Heart left ventricle (tissue), 16 donors: ENCODE results near the gene NKD1. TPM values are rescaled to one million over a fixed set of nuclear protein-coding genes. Genes with fewer than 3 reads are reported as not detected.
A peak's percentile ranks its signal among the peaks of the same experiment; 100 is the strongest.

ENCODE experiments used
- ATAC-seq, 4 donors: fragments of 200-7000 bp; cut with Tn5 transposase; one replicate each; pipeline ENCODE4 v1.9.1; 2020 to 2022; ENCODE audit warnings: moderate library complexity in 4 of 4, mild to moderate bottlenecking in 3 of 4, moderate number of reproducible peaks in 1 of 4
- DNase-seq, 5 donors: peaks; one replicate each; pipeline ENCODE4 v3.0.0-alpha.2; 2020
- H3K27ac ChIP-seq, 12 donors: fragments of 200-600 bp; sonication (generic) in 4 of 12; one replicate each; pipeline versions ENCODE4 v1.5.0 to v1.8.0; 2016 to 2022; ENCODE audit warnings: mild to moderate bottlenecking in 2 of 12
- H3K27me3 ChIP-seq, 9 donors: fragments of 200-600 bp; sonication (generic) in 2 of 9; one replicate each; pipeline versions ENCODE4 v1.5.1 to v1.8.0; 2016 to 2022; ENCODE audit warnings: mild to moderate bottlenecking in 3 of 9
- H3K36me3 ChIP-seq, 9 donors: fragments of 200-600 bp; sonication (generic) in 2 of 9; one replicate each; pipeline versions ENCODE4 v1.5.0 to v1.8.0; 2018 to 2022; ENCODE audit warnings: mild to moderate bottlenecking in 2 of 9
- H3K4me1 ChIP-seq, 12 donors: fragments of 200-600 bp; sonication (generic) in 4 of 12; one replicate each; pipeline versions ENCODE4 v1.5.0 to v1.8.0; 2016 to 2022; ENCODE audit warnings: mild to moderate bottlenecking in 3 of 12
- H3K4me3 ChIP-seq, 12 donors: fragments of 200-600 bp; sonication (generic) in 4 of 12; one replicate each; pipeline versions ENCODE4 v1.5.0 to v1.8.0; 2017 to 2022; ENCODE audit warnings: mild to moderate bottlenecking in 9 of 12, moderate library complexity in 4 of 12
- H3K9me3 ChIP-seq, 12 donors: fragments of 200-600 bp; sonication (generic) in 4 of 12; one replicate each; pipeline versions ENCODE4 v1.5.0 to v1.8.0; 2016 to 2022; ENCODE audit warnings: mild to moderate bottlenecking in 1 of 12
- POLR2A ChIP-seq, 2 donors: fragments of 450-650 bp; IDR thresholded peaks; one replicate each; pipeline ENCODE4 v1.6.1; 2017; ENCODE audit warnings: antibody characterized with exemption in 2 of 2, mild to moderate bottlenecking in 2 of 2, moderate library complexity in 2 of 2
- WGBS, 4 donors: extraction: QIAGEN DNeasy Blood & Tissue Kit in 2 of 4; methylation state at CpG; one replicate each; pipeline versions ENCODE4 v1.1.5 to v1.1.7; 2013 to 2018; 5-methylcytosine and 5-hydroxymethylcytosine counted together
- intact Hi-C, 10 donors: fragments of 100-400 bp; cut with DNase I; formaldehyde crosslinking; loops; one replicate each; pipeline versions ENCODE4 v1.11.1 to v1.14.2; 2022
- polyA plus RNA-seq, 2 donors: library from polyadenylated mRNA; stranded (reverse); fragments of 200-250 nt; gene quantifications; one replicate each; pipeline ENCODE4 v1.2.3, GENCODE V29; 2013
- total RNA-seq, 9 donors: library from RNA; depleted of rRNA in 2 of 9; stranded (reverse); fragments of >200 nt in 2 of 9; fragmentation: NEBNext Ultra II Directional in 3 of 9; extraction: Animal tissue kit (Norgen Biotek cat#: 25700) in 3 of 9; gene quantifications; one replicate each; pipeline versions ENCODE4 v1.1.0 to v1.2.4, GENCODE V29; 2016 to 2023
- TF ChIP-seq, protein P1 (sequence below), 12 donors: fragments of 200-600 bp; sonication (generic) in 4 of 12; IDR thresholded peaks; one replicate each; pipeline versions ENCODE4 v1.5.0 to v1.8.0; 2018 to 2022; ENCODE audit warnings: antibody characterized with exemption in 12 of 12, mild to moderate bottlenecking in 5 of 12
- donor health status: ischemic (EF 13 %, LVEDD 7.1; RV severe dilation, severe dysfunction).
- donor health status: healthy with polysubstance abuse.
- donor health status: DM: no; HTN: yes; CAD: no.
- donor health status: DM: no; HTN: no; CAD: no.
- donor health status: ischemic (EF 25% LVEDD 6.9; RV normal size, moderate dysfunction).
- donor health status: ischemic (EF 25% LVEDD 5.7; RV mildly dilated, moderate dysfunction).
- donor health status: healthy.
- donor health status: DM: yes; HTN: yes; CAD: no.
- donor health status: ischemic (EF 35%, LVEDD 5.7; RV mildly dilated, moderate dysfunction).
- donor health status: nonischemic (EF 11% LVEDD 7.7; RV severe dilation, severe dysfunction).
- donor health status: DM: yes; HTN: yes; CAD: no.
- donor health status: PGD.
- donor health status: ischemic (EF 29% LVEDD 5.4; RV normal size, mild dysfunction).
- donor health status: nonischemic (EF 23%, LVEDD 6.1; RV moderate dilation, normal function).

Gene NKD1
- total and polyA plus RNA-seq, 11 donors = 0.05 to 1.0 (median 0.26) TPM

GRCh38 chr16:50609049-50609448 is 60.9 kb downstream of the NKD1 start:
- intact Hi-C loops = loop anchor here in 1 of 10 donors (10.0 kb wide), 1 partner anchor 196 kb away; no protein-coding TSS in a partner anchor
- TF ChIP-seq POLR2A (IDR thresholded peaks at IDR 0.05) = no peak
- TF ChIP-seq, protein P1, sequence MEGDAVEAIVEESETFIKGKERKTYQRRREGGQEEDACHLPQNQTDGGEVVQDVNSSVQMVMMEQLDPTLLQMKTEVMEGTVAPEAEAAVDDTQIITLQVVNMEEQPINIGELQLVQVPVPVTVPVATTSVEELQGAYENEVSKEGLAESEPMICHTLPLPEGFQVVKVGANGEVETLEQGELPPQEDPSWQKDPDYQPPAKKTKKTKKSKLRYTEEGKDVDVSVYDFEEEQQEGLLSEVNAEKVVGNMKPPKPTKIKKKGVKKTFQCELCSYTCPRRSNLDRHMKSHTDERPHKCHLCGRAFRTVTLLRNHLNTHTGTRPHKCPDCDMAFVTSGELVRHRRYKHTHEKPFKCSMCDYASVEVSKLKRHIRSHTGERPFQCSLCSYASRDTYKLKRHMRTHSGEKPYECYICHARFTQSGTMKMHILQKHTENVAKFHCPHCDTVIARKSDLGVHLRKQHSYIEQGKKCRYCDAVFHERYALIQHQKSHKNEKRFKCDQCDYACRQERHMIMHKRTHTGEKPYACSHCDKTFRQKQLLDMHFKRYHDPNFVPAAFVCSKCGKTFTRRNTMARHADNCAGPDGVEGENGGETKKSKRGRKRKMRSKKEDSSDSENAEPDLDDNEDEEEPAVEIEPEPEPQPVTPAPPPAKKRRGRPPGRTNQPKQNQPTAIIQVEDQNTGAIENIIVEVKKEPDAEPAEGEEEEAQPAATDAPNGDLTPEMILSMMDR (IDR thresholded peaks at IDR 0.05) = no peak
- no peaks in the 10 kb centered on the region for H3K9me3 ChIP-seq
- no peaks in the 10 kb centered on the region for H3K27me3 ChIP-seq
- 84 to 89% (median 86%) methylated on average over 7 of the region's 7 CpGs for WGBS, 4 donors
- ATAC-seq (no peak), DNase-seq (no peak)
- peak overlapping the region in 1 of 12 donors; percentile 89 for H3K27ac ChIP-seq
- peaks cover 0 to 35% (median 10%) of the 10 kb centered on the region in 12 donors for H3K4me1 ChIP-seq
- no peaks in the 10 kb centered on the region for H3K36me3 ChIP-seq
- H3K4me3 ChIP-seq = no peak overlapping the region

DNA sequence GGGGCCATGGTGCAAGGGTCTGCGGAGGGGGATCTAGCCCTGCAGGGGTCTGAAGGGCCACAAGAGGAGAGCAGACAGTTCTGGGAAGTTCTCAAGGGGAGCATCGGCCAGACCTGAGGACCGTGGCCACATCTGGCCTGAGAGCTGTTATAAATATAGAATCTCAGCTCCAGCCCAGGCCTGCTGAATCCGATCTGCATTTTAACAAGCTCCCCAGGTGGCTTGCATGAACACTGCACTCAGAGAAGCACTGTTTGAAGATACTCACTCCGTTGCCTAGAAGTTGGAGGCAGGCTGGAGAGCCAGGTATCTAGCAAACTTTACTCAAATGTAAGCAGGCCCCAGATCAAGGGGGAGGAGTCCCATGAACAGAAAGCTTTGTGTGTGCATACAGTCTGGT is 61.3 kb downstream of the NKD1 start:
- TF ChIP-seq, protein P1 (IDR thresholded peaks at IDR 0.05) = peak in 1 of 12 donors; percentile 5
- no peak for TF ChIP-seq POLR2A (IDR thresholded peaks at IDR 0.05)
- peak in 2 of 4 donors; percentile 51 to 52 for ATAC-seq
- WGBS, 4 donors = 28 to 35% (median 32%) methylated on average over 5 of the region's 5 CpGs
- no peak for DNase-seq
- H3K27ac ChIP-seq = peak overlapping the region in 1 of 12 donors; percentile 89
- H3K27me3 ChIP-seq = no peaks in the 10 kb centered on the region
- H3K4me1 ChIP-seq = peaks cover 0 to 39% (median 11%) of the 10 kb centered on the region in 12 donors
- intact Hi-C loops = loop anchor here in 1 of 10 donors (10.0 kb wide), 1 partner anchor 195 kb away; no protein-coding TSS in a partner anchor
- no peak overlapping the region for H3K4me3 ChIP-seq
- no peaks in the 10 kb centered on the region for H3K9me3 ChIP-seq
- H3K36me3 ChIP-seq = no peaks in the 10 kb centered on the region

DNA sequence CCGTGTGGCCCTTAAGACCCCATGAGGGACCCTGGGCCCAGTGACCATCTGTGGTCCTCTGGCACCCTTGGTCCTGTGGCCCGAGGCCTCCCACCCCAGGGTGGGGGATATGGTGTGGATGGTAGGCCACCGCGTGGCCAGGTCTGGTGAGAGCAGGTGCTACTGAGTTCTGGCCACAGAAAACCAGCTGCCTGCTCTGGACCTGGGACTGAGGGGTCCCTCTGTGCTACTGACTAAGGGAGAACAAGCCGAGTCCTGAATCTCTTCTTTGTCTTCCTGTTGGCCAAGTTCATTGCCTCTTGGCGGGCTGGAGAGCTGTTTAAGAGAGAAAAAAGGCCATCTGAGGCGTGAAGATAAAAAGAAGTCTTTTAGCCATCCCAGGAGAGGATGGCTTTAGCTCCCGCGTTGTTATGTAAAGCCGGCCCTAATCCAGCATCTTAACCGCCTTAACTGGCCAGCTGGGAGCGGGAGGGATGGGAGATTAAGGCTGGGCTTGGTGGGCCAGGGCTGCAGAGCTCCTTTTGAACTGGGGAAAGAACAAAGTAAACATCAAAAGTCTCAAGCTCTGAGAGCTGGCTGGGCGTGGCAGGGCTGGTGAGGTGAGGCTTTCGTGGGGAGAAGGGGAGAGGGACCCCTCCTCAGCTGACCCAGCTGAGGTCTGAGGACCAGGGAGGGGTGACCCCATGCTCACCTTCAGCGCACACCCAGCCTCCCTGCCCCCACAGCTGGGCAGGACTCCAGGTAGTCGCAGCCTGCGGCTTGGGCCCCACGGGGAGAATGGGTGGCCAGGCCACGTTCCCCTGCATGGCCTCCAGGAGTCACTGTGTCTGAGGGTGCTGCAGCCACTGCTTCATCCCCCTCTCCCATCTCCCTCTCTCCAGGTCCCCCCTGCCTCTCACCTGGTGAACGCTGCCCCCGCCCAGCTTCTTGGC is 62.4 kb downstream of the NKD1 start:
- no peaks in the 10 kb centered on the region for H3K9me3 ChIP-seq
- 69 to 75% (median 72%) methylated on average over 20 to 21 of the region's 21 CpGs for WGBS, 4 donors
- ATAC-seq (no peak), DNase-seq (no peak)
- H3K4me3 ChIP-seq = no peak overlapping the region
- no peaks in the 10 kb centered on the region for H3K27me3 ChIP-seq
- peaks cover 0 to 50% (median 15%) of the 10 kb centered on the region in 12 donors for H3K4me1 ChIP-seq
- TF ChIP-seq POLR2A (IDR thresholded peaks at IDR 0.05) = no peak
- TF ChIP-seq, protein P1 (IDR thresholded peaks at IDR 0.05) = no peak
- peak overlapping the region in 1 of 12 donors; percentile 89 for H3K27ac ChIP-seq
- intact Hi-C loops = no loop called here
- no peaks in the 10 kb centered on the region for H3K36me3 ChIP-seq

- intact Hi-C loops = no loop called here
- ATAC-seq (no peak), DNase-seq (no peak)
- WGBS, 4 donors = 79 to 87% (median 85%) methylated on average over 9 of the region's 9 CpGs
- Histone ChIP-seq H3K27me3 (no peaks in the 10 kb centered on the region), H3K4me3 (no peak overlapping the region), H3K4me1 (peaks cover 0 to 59% (median 23%) of the 10 kb centered on the region in 12 donors), H3K36me3 (no peaks in the 10 kb centered on the region), H3K27ac (peak overlapping the region in 1 of 12 donors; percentile 89), H3K9me3 (no peaks in the 10 kb centered on the region)
- TF ChIP-seq, protein P1 (IDR thresholded peaks at IDR 0.05) = no peak
- TF ChIP-seq POLR2A (IDR thresholded peaks at IDR 0.05) = no peak
Measured at GRCh38 chr16:50611332-50611934, 63.2 kb downstream of the NKD1 start.
